Measurements from ENCODE around the gene TAF10. TPM values are rescaled to one million over a fixed set of nuclear protein-coding genes. Genes with fewer than 3 reads are reported as not detected.

The TAF10 gene
- polyA plus RNA-seq, 1 experiment, result 205 TPM

DNA sequence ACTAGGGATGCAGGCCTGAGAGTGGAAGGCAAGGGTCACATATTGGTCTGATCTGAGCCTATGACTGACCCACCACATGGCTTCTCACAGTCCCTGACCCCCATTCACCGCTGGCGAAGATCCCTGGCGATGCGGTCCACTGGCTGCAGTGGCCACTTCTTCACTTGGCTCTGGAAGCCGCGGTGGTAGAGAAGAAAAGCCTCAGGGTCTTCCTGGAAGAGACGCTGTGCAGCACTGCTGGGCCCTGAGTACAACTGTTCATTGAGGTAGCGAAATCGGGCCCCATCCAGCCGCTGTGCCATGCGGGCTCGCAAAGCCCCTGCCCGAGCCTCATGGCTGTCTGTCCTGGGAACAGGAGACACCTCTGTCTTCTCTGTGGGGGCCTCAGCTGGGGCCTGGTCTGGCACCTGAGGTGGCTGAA lies 11.0 kb downstream of the TAF10 start:
- TF ChIP-seq, protein P1, sequence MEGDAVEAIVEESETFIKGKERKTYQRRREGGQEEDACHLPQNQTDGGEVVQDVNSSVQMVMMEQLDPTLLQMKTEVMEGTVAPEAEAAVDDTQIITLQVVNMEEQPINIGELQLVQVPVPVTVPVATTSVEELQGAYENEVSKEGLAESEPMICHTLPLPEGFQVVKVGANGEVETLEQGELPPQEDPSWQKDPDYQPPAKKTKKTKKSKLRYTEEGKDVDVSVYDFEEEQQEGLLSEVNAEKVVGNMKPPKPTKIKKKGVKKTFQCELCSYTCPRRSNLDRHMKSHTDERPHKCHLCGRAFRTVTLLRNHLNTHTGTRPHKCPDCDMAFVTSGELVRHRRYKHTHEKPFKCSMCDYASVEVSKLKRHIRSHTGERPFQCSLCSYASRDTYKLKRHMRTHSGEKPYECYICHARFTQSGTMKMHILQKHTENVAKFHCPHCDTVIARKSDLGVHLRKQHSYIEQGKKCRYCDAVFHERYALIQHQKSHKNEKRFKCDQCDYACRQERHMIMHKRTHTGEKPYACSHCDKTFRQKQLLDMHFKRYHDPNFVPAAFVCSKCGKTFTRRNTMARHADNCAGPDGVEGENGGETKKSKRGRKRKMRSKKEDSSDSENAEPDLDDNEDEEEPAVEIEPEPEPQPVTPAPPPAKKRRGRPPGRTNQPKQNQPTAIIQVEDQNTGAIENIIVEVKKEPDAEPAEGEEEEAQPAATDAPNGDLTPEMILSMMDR (IDR thresholded peaks at IDR 0.05; ENCODE audit: insufficient read depth, low read depth, low read length), result no peak
- H3K27me3 ChIP-seq (ENCODE audit: control insufficient read depth, insufficient read depth, low read length), result no peaks in the 10 kb centered on the region
- ChIA-PET POLR2A (no interaction called here), CTCF (no interaction called here)
- peaks cover 24% of the 10 kb centered on the region for H3K36me3 ChIP-seq (ENCODE audit: control insufficient read depth, insufficient read depth, low read length)
- no peak for DNase-seq (ENCODE audit: low read depth)
- H3K4me3 ChIP-seq (ENCODE audit: low read depth, low read length), result no peak overlapping the region

DNA sequence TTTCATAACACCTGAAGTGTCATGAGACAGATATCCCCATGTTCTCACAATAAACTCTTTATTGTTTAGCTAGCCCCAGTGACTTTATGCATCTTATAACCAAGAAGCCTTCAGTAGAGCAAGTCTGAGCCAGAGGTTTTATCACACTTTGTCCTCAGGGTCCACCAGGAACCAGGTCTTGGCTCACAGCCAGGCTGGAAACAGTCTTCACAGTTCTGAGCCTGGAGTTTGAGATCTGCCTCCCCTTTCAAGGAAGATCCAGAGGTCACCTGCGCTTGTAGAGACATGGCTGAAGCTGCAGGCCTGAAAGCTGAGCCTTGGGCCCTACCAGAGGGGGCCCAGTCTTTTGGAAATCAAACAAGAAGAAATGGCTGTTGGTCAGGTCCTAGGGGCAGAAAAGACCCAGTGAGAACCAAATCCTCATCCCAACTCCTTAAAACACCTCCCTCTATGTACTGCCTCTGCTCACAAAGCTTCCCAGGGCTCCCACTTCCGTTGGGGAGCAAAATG lies 12.1 kb downstream of the TAF10 start:
- CTCF ChIA-PET, result no interaction called here
- TF ChIP-seq, protein P1 (IDR thresholded peaks at IDR 0.05; ENCODE audit: insufficient read depth, low read depth, low read length), result no peak
- Histone ChIP-seq H3K4me3 (ENCODE audit: low read depth, low read length) (no peak overlapping the region), H3K36me3 (ENCODE audit: control insufficient read depth, insufficient read depth, low read length) (peaks cover 24% of the 10 kb centered on the region), H3K27me3 (ENCODE audit: control insufficient read depth, insufficient read depth, low read length) (no peaks in the 10 kb centered on the region)
- POLR2A ChIA-PET, result no interaction called here
- DNase-seq (ENCODE audit: low read depth), result no peak

DNA sequence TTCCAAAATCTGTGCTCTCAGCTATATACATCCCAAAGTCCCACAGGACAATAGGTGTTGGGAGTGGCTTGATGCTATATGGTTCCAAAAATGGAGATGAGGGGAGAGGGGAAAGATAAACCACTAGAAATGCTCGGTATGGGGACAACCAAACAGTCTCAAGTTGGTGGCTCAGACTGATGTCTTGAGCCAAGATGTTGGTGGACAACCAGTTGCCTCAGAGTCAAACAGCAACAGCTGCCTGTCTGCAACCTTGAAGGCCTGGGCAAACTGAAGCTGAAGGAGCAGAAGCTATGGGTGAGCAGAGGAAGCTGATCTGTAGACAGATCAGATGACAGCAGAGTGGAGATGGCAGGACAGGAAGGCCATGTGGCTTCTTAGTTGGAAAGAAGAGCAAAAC lies 12.6 kb downstream of the TAF10 start:
- TF ChIP-seq, protein P1 (IDR thresholded peaks at IDR 0.05; ENCODE audit: insufficient read depth, low read depth, low read length), result no peak
- no peak overlapping the region for H3K4me3 ChIP-seq (ENCODE audit: low read depth, low read length)
- no peak for DNase-seq (ENCODE audit: low read depth)
- ChIA-PET POLR2A (no interaction called here), CTCF (no interaction called here)
- H3K36me3 ChIP-seq (ENCODE audit: control insufficient read depth, insufficient read depth, low read length), result peaks cover 26% of the 10 kb centered on the region
- H3K27me3 ChIP-seq (ENCODE audit: control insufficient read depth, insufficient read depth, low read length), result no peaks in the 10 kb centered on the region

DNA sequence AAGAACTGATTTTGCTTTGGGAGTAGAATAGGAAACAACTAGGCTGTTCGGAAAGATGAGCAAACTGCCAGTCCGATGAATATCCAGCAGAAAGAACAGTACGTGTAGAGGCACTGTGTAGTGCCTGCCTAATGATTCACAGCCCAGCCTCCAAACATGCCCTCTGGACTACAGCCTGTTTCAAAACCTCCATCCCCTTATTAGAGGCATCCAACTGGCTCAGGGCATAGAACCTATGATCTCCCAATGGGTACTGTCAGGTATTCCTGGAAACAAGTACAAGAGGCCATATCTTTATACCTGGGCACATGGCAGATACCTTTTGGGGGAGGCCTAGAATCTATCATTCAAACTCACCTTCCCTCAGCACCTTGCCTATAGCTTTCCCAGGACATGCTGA lies 13.5 kb downstream of the TAF10 start:
- CTCF ChIA-PET, result interaction anchor here (0.9 kb wide), 1 partner anchor 81 kb away, joined by 3 read pairs; no protein-coding TSS in a partner anchor

DNA sequence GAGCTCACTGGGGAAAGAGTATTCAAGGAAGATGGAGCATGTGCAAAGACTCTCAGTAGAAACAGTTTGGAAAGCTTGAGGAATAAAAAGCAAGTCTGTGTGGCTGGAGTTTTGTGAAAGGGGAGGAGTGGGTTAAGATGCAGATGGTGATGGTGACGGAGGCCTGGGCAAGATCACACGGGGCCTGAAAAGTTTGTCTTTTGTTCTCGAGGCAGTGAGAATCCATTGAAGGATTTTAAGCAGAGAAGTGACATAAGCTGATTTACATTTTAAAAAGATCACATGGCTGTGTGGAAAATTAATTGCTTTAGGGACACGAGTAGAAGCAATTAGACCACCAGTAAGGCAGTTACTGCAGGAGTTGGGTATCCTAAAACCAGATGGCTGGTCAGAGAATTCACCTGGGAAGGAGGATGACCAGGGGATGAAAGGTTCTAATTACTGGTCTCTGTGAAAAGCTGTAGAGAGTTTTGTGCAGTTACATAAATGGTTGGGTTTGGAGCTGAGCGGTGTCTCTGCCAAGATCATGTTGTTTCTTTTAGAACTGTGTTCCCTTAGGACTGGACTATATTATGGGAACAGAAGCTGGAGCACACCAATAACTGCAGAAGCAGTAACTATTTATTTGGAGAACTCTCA lies 15.7 kb downstream of the TAF10 start:
- Histone ChIP-seq H3K27me3 (ENCODE audit: control insufficient read depth, insufficient read depth, low read length) (no peaks in the 10 kb centered on the region), H3K4me3 (ENCODE audit: low read depth, low read length) (no peak overlapping the region), H3K36me3 (ENCODE audit: control insufficient read depth, insufficient read depth, low read length) (peaks cover 26% of the 10 kb centered on the region)
- no peak for DNase-seq (ENCODE audit: low read depth)
- TF ChIP-seq, protein P1 (IDR thresholded peaks at IDR 0.05; ENCODE audit: insufficient read depth, low read depth, low read length), result no peak
- ChIA-PET POLR2A (no interaction called here), CTCF (interaction anchor here (0.6 to 3.7 kb wide), 5 partner anchors 7 to 92 kb away, joined by 3 to 17 read pairs (median 3); partner anchors contain the start of genes ILK and RRP8)

More for the DNA sequence above, 13.5 kb downstream of the TAF10 start:
- DNase-seq (ENCODE audit: low read depth), result no peak
- Histone ChIP-seq H3K36me3 (ENCODE audit: control insufficient read depth, insufficient read depth, low read length) (peaks cover 27% of the 10 kb centered on the region), H3K4me3 (ENCODE audit: low read depth, low read length) (no peak overlapping the region), H3K27me3 (ENCODE audit: control insufficient read depth, insufficient read depth, low read length) (no peaks in the 10 kb centered on the region)
- POLR2A ChIA-PET, result no interaction called here
- TF ChIP-seq, protein P1 (IDR thresholded peaks at IDR 0.05; ENCODE audit: insufficient read depth, low read depth, low read length), result no peak

Measured in BJ (cell line).